ENCODE measurements around the gene RECQL.
"Not testable (repeated sequence)": the region's sequence is repeated elsewhere in the genome, so short reads cannot be mapped to it uniquely, and the experiment has no call there.

RECQL gene

GRCh38 chr12:21475552-21475951, 25.9 kb downstream of the RECQL start:
- no peak for DNase-seq
- Histone ChIP-seq H3K9me3 (ENCODE audit: control insufficient read depth, low read length) (no peaks in the 10 kb centered on the region), H3K4me1 (ENCODE audit: control insufficient read depth, insufficient read depth, low read length, poor library complexity, severe bottlenecking) (no peaks in the 10 kb centered on the region), H3K27me3 (replicated peaks; ENCODE audit: control insufficient read depth, insufficient read depth, low read length, poor library complexity, severe bottlenecking) (no peaks in the 10 kb centered on the region), H3K36me3 (ENCODE audit: control insufficient read depth, insufficient read depth, low read length) (peaks cover 68% of the 10 kb centered on the region), H3K27ac (ENCODE audit: insufficient read depth, low read length, poor library complexity, severe bottlenecking) (no peak overlapping the region), H3K4me3 (ENCODE audit: insufficient read depth, low read depth, low read length, poor library complexity, severe bottlenecking) (no peak overlapping the region)

DNA sequence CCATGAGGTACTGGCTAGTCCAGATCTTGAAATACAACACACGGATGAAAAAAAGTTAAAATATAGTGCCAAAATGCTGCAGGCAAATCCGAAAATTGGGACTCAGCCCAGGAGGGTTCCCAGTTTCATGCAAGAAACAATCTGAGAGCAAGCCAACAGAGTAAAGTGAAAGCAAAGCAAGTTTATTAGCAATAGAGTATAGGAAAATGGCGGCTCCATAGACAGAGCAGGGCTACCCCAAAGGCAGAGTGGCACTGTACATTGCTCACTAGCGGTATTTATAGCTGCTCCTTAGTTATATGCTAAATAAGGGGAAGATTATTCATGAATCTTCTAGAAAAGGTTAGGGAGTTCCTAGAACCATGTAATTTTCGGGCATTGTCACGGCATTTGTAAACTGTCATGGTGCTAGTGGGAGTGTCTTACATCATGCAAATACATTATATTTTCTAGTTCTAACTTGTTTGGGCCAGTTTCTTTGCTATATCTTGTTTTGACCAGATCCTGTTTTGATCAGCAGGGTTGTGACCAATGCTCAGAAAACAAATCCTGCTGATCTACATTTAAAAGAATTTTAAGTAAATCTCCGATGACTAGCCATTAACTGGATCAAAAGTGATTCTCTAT, 29.1 kb downstream of the RECQL start:
- no peak for DNase-seq
- Histone ChIP-seq H3K4me1 (ENCODE audit: control insufficient read depth, insufficient read depth, low read length, poor library complexity, severe bottlenecking) (no peaks in the 10 kb centered on the region), H3K27ac (ENCODE audit: insufficient read depth, low read length, poor library complexity, severe bottlenecking) (no peak overlapping the region), H3K27me3 (replicated peaks; ENCODE audit: control insufficient read depth, insufficient read depth, low read length, poor library complexity, severe bottlenecking) (no peaks in the 10 kb centered on the region), H3K36me3 (ENCODE audit: control insufficient read depth, insufficient read depth, low read length) (peaks cover 56% of the 10 kb centered on the region), H3K9me3 (ENCODE audit: control insufficient read depth, low read length) (no peaks in the 10 kb centered on the region), H3K4me3 (ENCODE audit: insufficient read depth, low read depth, low read length, poor library complexity, severe bottlenecking) (no peak overlapping the region)

DNA sequence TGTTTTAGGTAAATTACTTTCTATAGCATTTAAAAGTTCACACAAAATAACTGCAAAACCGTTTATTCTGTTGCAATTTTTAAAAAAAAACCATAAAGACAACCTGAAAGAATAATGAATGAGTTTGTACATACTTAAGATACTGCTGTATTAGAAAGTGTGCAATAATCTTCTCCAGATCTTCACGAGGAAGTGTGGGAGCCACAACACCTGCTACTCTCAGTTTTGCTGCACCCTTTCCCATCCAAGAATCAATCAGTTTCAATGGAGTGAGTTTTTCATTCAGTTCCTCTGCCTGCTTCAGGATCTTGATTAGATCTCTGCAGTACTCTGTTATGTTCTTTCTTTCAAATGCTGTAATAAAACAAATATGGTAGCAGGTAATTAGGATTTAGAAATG, 30.1 kb downstream of the RECQL start:
- no peak overlapping the region for H3K4me3 ChIP-seq (ENCODE audit: insufficient read depth, low read depth, low read length, poor library complexity, severe bottlenecking)
- H3K4me1 ChIP-seq (ENCODE audit: control insufficient read depth, insufficient read depth, low read length, poor library complexity, severe bottlenecking): no peaks in the 10 kb centered on the region
- no peaks in the 10 kb centered on the region for H3K9me3 ChIP-seq (ENCODE audit: control insufficient read depth, low read length)
- H3K36me3 ChIP-seq (ENCODE audit: control insufficient read depth, insufficient read depth, low read length): peaks cover 59% of the 10 kb centered on the region
- no peaks in the 10 kb centered on the region for H3K27me3 ChIP-seq (replicated peaks; ENCODE audit: control insufficient read depth, insufficient read depth, low read length, poor library complexity, severe bottlenecking)
- DNase-seq: no peak
- H3K27ac ChIP-seq (ENCODE audit: insufficient read depth, low read length, poor library complexity, severe bottlenecking): no peak overlapping the region

- H3K36me3 ChIP-seq (ENCODE audit: control insufficient read depth, insufficient read depth, low read length): peaks cover 50% of the 10 kb centered on the region
- H3K27me3 ChIP-seq (replicated peaks; ENCODE audit: control insufficient read depth, insufficient read depth, low read length, poor library complexity, severe bottlenecking); DNase-seq; H3K4me1 ChIP-seq (ENCODE audit: control insufficient read depth, insufficient read depth, low read length, poor library complexity, severe bottlenecking); H3K27ac ChIP-seq (ENCODE audit: insufficient read depth, low read length, poor library complexity, severe bottlenecking); H3K4me3 ChIP-seq (ENCODE audit: insufficient read depth, low read depth, low read length, poor library complexity, severe bottlenecking); H3K9me3 ChIP-seq (ENCODE audit: control insufficient read depth, low read length): not testable (repeated sequence)
Measured at GRCh38 chr12:21467334-21467733, 34.1 kb downstream of the RECQL start.

- no peaks in the 10 kb centered on the region for H3K27me3 ChIP-seq (replicated peaks; ENCODE audit: control insufficient read depth, insufficient read depth, low read length, poor library complexity, severe bottlenecking)
- H3K36me3 ChIP-seq (ENCODE audit: control insufficient read depth, insufficient read depth, low read length): peaks cover 46% of the 10 kb centered on the region
- no peak overlapping the region for H3K27ac ChIP-seq (ENCODE audit: insufficient read depth, low read length, poor library complexity, severe bottlenecking)
- peaks cover 25% of the 10 kb centered on the region for H3K4me1 ChIP-seq (ENCODE audit: control insufficient read depth, insufficient read depth, low read length, poor library complexity, severe bottlenecking)
- no peaks in the 10 kb centered on the region for H3K9me3 ChIP-seq (ENCODE audit: control insufficient read depth, low read length)
- H3K4me3 ChIP-seq (ENCODE audit: insufficient read depth, low read depth, low read length, poor library complexity, severe bottlenecking): no peak overlapping the region
- DNase-seq: no peak
Measured at GRCh38 chr12:21459474-21459873, 42.0 kb downstream of the RECQL start.

DNA sequence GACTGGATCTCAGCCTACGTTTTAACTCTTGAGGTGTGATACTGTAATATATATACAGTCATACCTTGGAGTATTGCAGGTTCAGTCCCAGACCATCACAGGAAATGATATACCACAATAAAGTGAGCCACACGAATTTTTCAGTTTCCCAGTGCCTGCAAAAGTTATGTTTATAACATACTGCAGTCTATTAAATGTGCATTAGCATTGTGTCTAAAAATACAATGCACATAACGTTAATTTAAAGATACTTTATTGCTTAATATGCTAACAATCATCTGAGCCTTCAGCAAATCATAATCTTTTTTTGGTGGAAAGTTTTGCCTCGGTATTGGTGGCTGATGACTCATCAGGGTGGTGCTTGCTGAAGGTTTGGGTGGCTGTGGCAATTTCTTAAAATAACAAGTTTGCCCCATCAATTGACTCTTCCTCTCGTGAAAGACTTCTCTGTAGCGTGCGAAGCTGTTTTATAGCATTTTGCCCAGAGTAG, 45.1 kb downstream of the RECQL start:
- peaks cover 21% of the 10 kb centered on the region for H3K36me3 ChIP-seq (ENCODE audit: control insufficient read depth, insufficient read depth, low read length)
- H3K27ac ChIP-seq (ENCODE audit: insufficient read depth, low read length, poor library complexity, severe bottlenecking): peak overlapping the region; percentile 41
- peaks cover 25% of the 10 kb centered on the region for H3K4me1 ChIP-seq (ENCODE audit: control insufficient read depth, insufficient read depth, low read length, poor library complexity, severe bottlenecking)

GRCh38 chr12:21453312-21453852, 48.1 kb downstream of the RECQL start:
- no peaks in the 10 kb centered on the region for H3K9me3 ChIP-seq (ENCODE audit: control insufficient read depth, low read length)
- H3K27ac ChIP-seq (ENCODE audit: insufficient read depth, low read length, poor library complexity, severe bottlenecking): peak overlapping the region; percentile 56
- no peak for DNase-seq
- H3K27me3 ChIP-seq (replicated peaks; ENCODE audit: control insufficient read depth, insufficient read depth, low read length, poor library complexity, severe bottlenecking): no peaks in the 10 kb centered on the region
- H3K36me3 ChIP-seq (ENCODE audit: control insufficient read depth, insufficient read depth, low read length): peaks cover 26% of the 10 kb centered on the region
- H3K4me3 ChIP-seq (ENCODE audit: insufficient read depth, low read depth, low read length, poor library complexity, severe bottlenecking): peak overlapping the region; percentile 30
- H3K4me1 ChIP-seq (ENCODE audit: control insufficient read depth, insufficient read depth, low read length, poor library complexity, severe bottlenecking): peaks cover 18% of the 10 kb centered on the region

More for the DNA sequence above, 45.1 kb downstream of the RECQL start:
- H3K27me3 ChIP-seq (replicated peaks; ENCODE audit: control insufficient read depth, insufficient read depth, low read length, poor library complexity, severe bottlenecking): no peaks in the 10 kb centered on the region
- peak in 2 of 3 donors; percentile 5 to 11 for DNase-seq
- no peaks in the 10 kb centered on the region for H3K9me3 ChIP-seq (ENCODE audit: control insufficient read depth, low read length)
- H3K4me3 ChIP-seq (ENCODE audit: insufficient read depth, low read depth, low read length, poor library complexity, severe bottlenecking): no peak overlapping the region

DNA sequence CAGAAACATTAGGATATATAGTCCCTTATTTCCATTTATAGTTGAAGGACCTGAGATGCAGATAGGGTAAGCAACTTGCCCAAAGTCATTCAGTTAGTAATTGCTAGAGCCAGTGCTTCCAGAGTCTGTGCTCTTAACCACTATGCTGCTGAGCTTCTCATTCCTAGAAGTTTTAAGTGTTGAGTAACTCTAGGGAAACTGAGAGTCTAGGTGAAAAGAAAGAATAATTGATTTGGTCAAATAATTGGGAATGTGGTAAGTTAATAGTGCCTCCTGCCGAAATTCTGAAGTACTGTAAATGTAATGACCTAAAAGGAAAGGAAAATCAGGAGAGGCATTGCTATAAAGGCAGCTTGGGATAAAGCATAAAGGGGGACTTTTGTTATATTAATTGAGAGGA, 49.9 kb downstream of the RECQL start:
- DNase-seq: no peak
- Histone ChIP-seq H3K4me1 (ENCODE audit: control insufficient read depth, insufficient read depth, low read length, poor library complexity, severe bottlenecking) (peaks cover 3% of the 10 kb centered on the region), H3K9me3 (ENCODE audit: control insufficient read depth, low read length) (no peaks in the 10 kb centered on the region), H3K27ac (ENCODE audit: insufficient read depth, low read length, poor library complexity, severe bottlenecking) (no peak overlapping the region), H3K36me3 (ENCODE audit: control insufficient read depth, insufficient read depth, low read length) (peaks cover 27% of the 10 kb centered on the region), H3K4me3 (ENCODE audit: insufficient read depth, low read depth, low read length, poor library complexity, severe bottlenecking) (no peak overlapping the region), H3K27me3 (replicated peaks; ENCODE audit: control insufficient read depth, insufficient read depth, low read length, poor library complexity, severe bottlenecking) (no peaks in the 10 kb centered on the region)

- Histone ChIP-seq H3K9me3 (ENCODE audit: control insufficient read depth, low read length) (no peaks in the 10 kb centered on the region), H3K4me3 (ENCODE audit: insufficient read depth, low read depth, low read length, poor library complexity, severe bottlenecking) (no peak overlapping the region), H3K36me3 (ENCODE audit: control insufficient read depth, insufficient read depth, low read length) (peaks cover 33% of the 10 kb centered on the region), H3K27ac (ENCODE audit: insufficient read depth, low read length, poor library complexity, severe bottlenecking) (no peak overlapping the region), H3K4me1 (ENCODE audit: control insufficient read depth, insufficient read depth, low read length, poor library complexity, severe bottlenecking) (peaks cover 4% of the 10 kb centered on the region), H3K27me3 (replicated peaks; ENCODE audit: control insufficient read depth, insufficient read depth, low read length, poor library complexity, severe bottlenecking) (no peaks in the 10 kb centered on the region)
- no peak for DNase-seq
Measured at GRCh38 chr12:21444193-21445146, 57.0 kb downstream of the RECQL start.

- Histone ChIP-seq H3K36me3 (ENCODE audit: control insufficient read depth, insufficient read depth, low read length) (peaks cover 13% of the 10 kb centered on the region), H3K9me3 (ENCODE audit: control insufficient read depth, low read length) (no peaks in the 10 kb centered on the region), H3K4me1 (ENCODE audit: control insufficient read depth, insufficient read depth, low read length, poor library complexity, severe bottlenecking) (peaks cover 4% of the 10 kb centered on the region), H3K27me3 (replicated peaks; ENCODE audit: control insufficient read depth, insufficient read depth, low read length, poor library complexity, severe bottlenecking) (no peaks in the 10 kb centered on the region), H3K27ac (ENCODE audit: insufficient read depth, low read length, poor library complexity, severe bottlenecking) (no peak overlapping the region), H3K4me3 (ENCODE audit: insufficient read depth, low read depth, low read length, poor library complexity, severe bottlenecking) (peak overlapping the region; percentile 74)
- no peak for DNase-seq
Measured at GRCh38 chr12:21439347-21439746, 62.1 kb downstream of the RECQL start.
